K562 (cell line): ENCODE results near the gene SLC12A1. TPM values are rescaled to one million over a fixed set of nuclear protein-coding genes. Genes with fewer than 3 reads are reported as not detected.
A peak's percentile ranks its signal among the peaks of the same experiment; 100 is the strongest.

Experiments
- ATAC-seq: fragments of 200-7000 bp; cut with Tn5 transposase; 3 replicates; pipeline ENCODE4 v1.9.1; 2020; ENCODE audit warnings: moderate library complexity
- BruUV-seq: library from RNA; stranded (reverse); fragments of 400-500 nt; replicated peaks from 2 replicates; lab custom pipeline; 2021; lab: Mats Ljungman, UMichigan
- CTCF ChIA-PET: fragments of 300-600 bp; formaldehyde crosslinking; extraction: SDS; loops from one replicate; lab custom pipeline; 2021; ENCODE audit warnings: low intra/inter-chr PET ratio; lab: Yijun Ruan, JAX
- POLR2A ChIA-PET: fragments of 300-600, 350-650 bp; sonication (Branson Sonifier 250); formaldehyde crosslinking; extraction: SDS; loops from one replicate; lab custom pipeline; 2021; ENCODE audit warnings: antibody characterized with exemption, inconsistent platforms; lab: Yijun Ruan, JAX
- DNase-seq, 4 experiments: peaks; one replicate each; pipeline versions ENCODE4 v3.0.0 to v3.0.0-alpha.2; 2011 to 2018; ENCODE audit warnings: low spot score in 3 of 4, mixed read lengths in 3 of 4; ENCODE audit errors: extremely low read depth in 1 of 4
- FAIRE-seq: peaks from 2 replicates; lab custom pipeline; 2011; peaks lifted over from hg19 to GRCh38; lab: Jason Lieb, UNC
- H2AFZ ChIP-seq: 2 replicates; pipeline ENCODE4 v1.6.0; 2011; ENCODE audit warnings: low read depth, low read length, control low read depth, inconsistent platforms
- H3K27ac ChIP-seq: fragments of 200-600 bp; 3 replicates; pipeline ENCODE4 v1.8.0; 2011; ENCODE audit warnings: low read depth, mild to moderate bottlenecking, control low read depth, inconsistent platforms, low read length, moderate library complexity, mixed read lengths; ENCODE audit errors: extremely low read depth
- H3K27me3 ChIP-seq, 2 experiments: fragments of 300-600 bp in 1 of 2; 2 replicates in 1 of 2; 3 replicates in 1 of 2; pipeline versions ENCODE4 v1.6.0 to v1.8.0; 2011; ENCODE audit warnings: inconsistent platforms in 2 of 2, low read length in 2 of 2, mild to moderate bottlenecking in 1 of 2, mixed read lengths in 1 of 2, moderate library complexity in 1 of 2; ENCODE audit not compliant: control insufficient read depth in 2 of 2, insufficient read depth in 2 of 2
- H3K36me3 ChIP-seq: fragments of 300-600 bp; 3 replicates; pipeline ENCODE4 v1.8.0; 2011; ENCODE audit warnings: mild to moderate bottlenecking, low read length, inconsistent platforms; ENCODE audit not compliant: control insufficient read depth, insufficient read depth
- H3K4me1 ChIP-seq, 2 experiments: fragments of 200-600 bp in 1 of 2; replicated peaks in 1 of 2; 2 replicates in 1 of 2; 3 replicates in 1 of 2; pipeline versions ENCODE4 v1.5.1 to v1.8.0; 2011; ENCODE audit warnings: inconsistent platforms in 2 of 2, low read length in 2 of 2, mild to moderate bottlenecking in 1 of 2, mixed read lengths in 1 of 2, moderate library complexity in 1 of 2; ENCODE audit not compliant: control insufficient read depth in 2 of 2, insufficient read depth in 2 of 2
- H3K4me2 ChIP-seq: 2 replicates; pipeline ENCODE4 v1.6.1; 2011; ENCODE audit warnings: low read length, control low read depth, inconsistent platforms, mixed read lengths; ENCODE audit not compliant: insufficient read depth
- H3K4me3 ChIP-seq: fragments of 200-600 bp; sonication (generic), shearing (Covaris generic); 2 replicates; pipeline ENCODE4 v1.5.1; 2016; ENCODE audit warnings: control low read depth, inconsistent platforms
- H3K79me2 ChIP-seq: fragments of 200-600 bp; 3 replicates; pipeline ENCODE4 v1.8.0; 2011; ENCODE audit warnings: low read length, inconsistent platforms; ENCODE audit not compliant: control insufficient read depth, insufficient read depth
- H3K9ac ChIP-seq, 2 experiments: 2 replicates each; pipeline versions ENCODE4 v1.6.0 to v1.6.1; 2011; ENCODE audit warnings: low read depth in 2 of 2, low read length in 2 of 2, control low read depth in 1 of 2, inconsistent platforms in 1 of 2, mild to moderate bottlenecking in 1 of 2, mixed read lengths in 1 of 2; ENCODE audit not compliant: insufficient read depth in 1 of 2
- H3K9me1 ChIP-seq: one replicate; pipeline ENCODE4 v1.6.0; 2011; ENCODE audit warnings: inconsistent platforms, mild to moderate bottlenecking, low read length, moderate library complexity; ENCODE audit not compliant: control insufficient read depth, insufficient read depth
- H3K9me3 ChIP-seq: replicated peaks from 2 replicates; pipeline ENCODE4 v1.5.1; 2011; ENCODE audit warnings: low read depth, low read length, inconsistent platforms; ENCODE audit not compliant: control insufficient read depth, insufficient read depth
- H4K20me1 ChIP-seq: replicated peaks from 2 replicates; pipeline ENCODE4 v1.6.1; 2011; ENCODE audit warnings: low read length, inconsistent platforms, mixed read lengths; ENCODE audit not compliant: control insufficient read depth, insufficient read depth
- C11orf30 ChIP-seq: fragments of 450-650 bp; IDR thresholded peaks from 2 replicates; pipeline ENCODE4 v1.6.1; 2016; ENCODE audit warnings: low read depth, mild to moderate bottlenecking
- ELF1 ChIP-seq: fragments of 200-800 bp; sonication (Bioruptor generic); IDR thresholded peaks from 2 replicates; pipeline ENCODE4 v1.6.1; 2016; ENCODE audit warnings: missing genetic modification characterization, missing compliant biosample characterization
- HOXB6 ChIP-seq: fragments of 250-450 bp; sonication (Bioruptor Pico); IDR thresholded peaks from 2 replicates; pipeline ENCODE4 v1.5.1; 2022; ENCODE audit warnings: mild to moderate bottlenecking, borderline replicate concordance
- LARP7 ChIP-seq: fragments of 450-650 bp; IDR thresholded peaks from 2 replicates; pipeline ENCODE4 v1.6.1; 2016
- MNT ChIP-seq, 2 experiments: fragments of 450-650 bp; conservative IDR thresholded peaks; 2 replicates each; pipeline ENCODE4 v1.6.1; 2017; ENCODE audit warnings: mild to moderate bottlenecking in 2 of 2, moderate library complexity in 2 of 2
- SIN3A ChIP-seq, 2 experiments: fragments of 150-350 bp in 1 of 2; IDR thresholded peaks; 2 replicates each; pipeline ENCODE4 v1.6.1; 2011 to 2016; ENCODE audit warnings: borderline replicate concordance in 2 of 2, low read depth in 2 of 2, low read length in 2 of 2, mild to moderate bottlenecking in 2 of 2, moderate library complexity in 2 of 2; ENCODE audit not compliant: control insufficient read depth in 1 of 2
- SNRNP70 ChIP-seq: fragments of 200-400 bp; formaldehyde crosslinking; optimal IDR thresholded peaks from 2 replicates; pipeline ENCODE3; 2017; ENCODE audit warnings: low read depth, low read length
- SRSF9 ChIP-seq: fragments of 200-400 bp; formaldehyde crosslinking; IDR thresholded peaks from 2 replicates; pipeline ENCODE4 v1.6.1; 2017; ENCODE audit warnings: low read depth, low read length, borderline replicate concordance
- TCF15 ChIP-seq: fragments of 250-450 bp; sonication (Bioruptor Pico); IDR thresholded peaks from 2 replicates; pipeline ENCODE4 v1.8.0; 2022; ENCODE audit warnings: moderate library complexity, mild to moderate bottlenecking, inconsistent platforms
- ZNF584 ChIP-seq: fragments of 200-800 bp; sonication (Bioruptor generic); IDR thresholded peaks from 2 replicates; pipeline ENCODE4 v1.6.1; 2016; ENCODE audit warnings: low read depth, mild to moderate bottlenecking, missing genetic modification characterization, missing compliant biosample characterization
- ZNF668 ChIP-seq: fragments of 250-450 bp; sonication (Bioruptor Pico); IDR thresholded peaks from 2 replicates; pipeline ENCODE4 v1.8.0; 2022; ENCODE audit warnings: mild to moderate bottlenecking, inconsistent platforms
- ZNF695 ChIP-seq: fragments of 450-650 bp; formaldehyde crosslinking; IDR thresholded peaks from 2 replicates; pipeline ENCODE4 v1.4.0; 2020; ENCODE audit warnings: mild to moderate bottlenecking, moderate library complexity
- ZSCAN29 ChIP-seq: fragments of 450-650 bp; IDR thresholded peaks from 2 replicates; pipeline ENCODE4 v1.6.1; 2017
- WGBS: fragments of 100-300 bp; shearing (Covaris generic); methylation state at CpG from one replicate; pipeline ENCODE4 v1.1.6; 2016; ENCODE audit warnings: low coverage, mixed read lengths; ENCODE audit not compliant: insufficient coverage; ENCODE audit errors: missing lambda C conversion rate; 5-methylcytosine and 5-hydroxymethylcytosine counted together
- in situ Hi-C: fragments of 300-500 bp; cut with MboI; formaldehyde crosslinking; loops from 4 replicates; pipeline ENCODE4 v1.15.0; 2018; ENCODE audit warnings: inconsistent platforms, mixed read lengths
- intact Hi-C: fragments of 100-400 bp; cut with micrococcal nuclease; formaldehyde crosslinking; loops from 2 replicates; pipeline ENCODE4 v1.14.2; 2022
- polyA plus RNA-seq, 8 experiments: library from polyadenylated mRNA; depleted of rRNA in 4 of 8; stranded (reverse) in 5 of 8; unstranded in 3 of 8; fragments of >200 nt; fragmentation: Nextera tagmentation in 2 of 8; fragmentation: Illumina TruSeq in 1 of 8; extraction: Ambion mirVana in 2 of 8; extraction: Trizol in 1 of 8; gene quantifications; 2 replicates each; pipeline versions ENCODE4 v1.2.1 to v1.2.3, GENCODE V29; 2011 to 2014; ENCODE audit warnings: inconsistent platforms in 1 of 8, missing spikeins in 1 of 8
- total RNA-seq, 7 experiments: library from RNA; depleted of rRNA in 6 of 7; stranded (reverse); fragments of >200 nt in 6 of 7; fragmentation: Illumina TruSeq in 2 of 7; extraction: Trizol in 2 of 7; gene quantifications; 2 replicates each; pipeline versions ENCODE4 v1.2.1 to v1.2.3, GENCODE V29; 2011 to 2021; ENCODE audit warnings: low replicate concordance in 1 of 7
- TF ChIP-seq, protein P1 (sequence below): fragments of 250-450 bp; sonication (Bioruptor Pico); IDR thresholded peaks from 2 replicates; pipeline ENCODE4 v1.8.0; 2022; ENCODE audit warnings: moderate library complexity, mild to moderate bottlenecking, inconsistent platforms

Gene SLC12A1
- total and polyA plus RNA-seq, 9 of the 15 experiments (the other 6 are each of a cell fraction or from before 2014, with no cell fraction given) = not detected

DNA sequence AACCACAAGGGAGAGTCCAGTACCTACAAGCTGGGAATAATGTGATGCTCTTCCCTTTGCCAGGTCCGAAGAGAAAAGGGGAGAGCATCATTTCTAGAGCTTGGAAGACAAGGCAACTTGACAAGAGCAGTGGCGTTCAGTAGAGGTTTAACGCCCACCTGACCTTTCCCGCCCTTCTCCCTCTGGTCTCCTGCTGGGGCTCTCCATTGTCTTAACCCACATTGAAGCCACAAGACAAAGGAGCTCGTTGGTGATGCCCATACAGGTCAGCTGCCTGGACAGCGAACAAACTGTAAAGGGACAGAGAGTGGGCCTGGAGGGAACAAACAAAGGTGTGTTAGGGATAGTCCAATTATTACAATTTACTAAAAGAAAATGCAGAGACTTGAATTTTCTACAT lies 112.0 kb downstream of the SLC12A1 start:
- Histone ChIP-seq H3K36me3 (no peaks in the 10 kb centered on the region), H3K4me1 (no peaks in the 10 kb centered on the region), H3K4me2 (no peak overlapping the region), H3K4me3 (no peak overlapping the region), H3K9ac (no peak overlapping the region), H3K9me1 (no peaks in the 10 kb centered on the region), H4K20me1 (no peaks in the 10 kb centered on the region), H3K27ac (no peak overlapping the region), H3K27me3 (peaks cover 12 to 15% of the 10 kb centered on the region in 2 experiments; a peak in 4 of 5 replicates), H3K9me3 (no peaks in the 10 kb centered on the region), H2AFZ (no peak overlapping the region), H3K79me2 (no peaks in the 10 kb centered on the region)
- no peak for TF ChIP-seq ZSCAN29
- no peak for TF ChIP-seq SIN3A (IDR thresholded peaks at IDR 0.05; ENCODE audit: borderline replicate concordance in 2 of 2, control insufficient read depth in 1 of 2, low read depth in 2 of 2, low read length in 2 of 2)
- TF ChIP-seq LARP7 = no peak
- no peak for TF ChIP-seq SRSF9
- no peak for TF ChIP-seq ZNF668 (CRISPR knock-in tag)
- TF ChIP-seq HOXB6 = no peak
- ChIA-PET POLR2A (no interaction called here), CTCF (no interaction called here)
- DNase-seq (no peak), FAIRE-seq (no peak), ATAC-seq (no peak)
- 2% methylated on average over 6 of the region's 6 CpGs for WGBS
- no TSS peak for BruUV-seq
- intact Hi-C loops (no loop called here), in situ Hi-C loops (no loop called here)

DNA sequence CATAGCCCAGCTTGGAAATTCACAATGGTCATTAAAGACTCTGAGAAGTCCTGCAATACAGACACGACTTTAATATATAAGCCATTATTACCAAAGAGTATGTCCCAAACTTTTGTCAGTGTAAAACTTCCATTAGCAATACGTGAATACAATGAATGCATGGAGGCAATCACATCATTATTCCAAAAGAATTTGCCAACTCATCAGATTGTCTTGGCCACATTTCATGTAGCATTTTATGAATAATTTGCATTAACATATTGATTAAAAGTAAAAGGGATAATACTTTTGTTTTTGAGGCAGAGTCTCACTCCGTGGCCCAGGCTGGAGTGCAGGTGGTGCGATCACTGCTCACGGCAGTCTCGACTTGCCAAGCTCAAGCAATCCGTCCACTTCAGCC lies 117.2 kb downstream of the SLC12A1 start:
- Histone ChIP-seq H3K4me1 (no peaks in the 10 kb centered on the region), H3K79me2 (no peaks in the 10 kb centered on the region), H3K9ac (no peak overlapping the region), H3K27me3 (peaks cover 14 to 15% of the 10 kb centered on the region in 2 experiments), H2AFZ (no peak overlapping the region), H4K20me1 (no peaks in the 10 kb centered on the region), H3K9me3 (no peaks in the 10 kb centered on the region), H3K4me2 (no peak overlapping the region), H3K36me3 (no peaks in the 10 kb centered on the region), H3K27ac (no peak overlapping the region), H3K9me1 (no peaks in the 10 kb centered on the region), H3K4me3 (no peak overlapping the region)
- FAIRE-seq = no peak
- no peak for DNase-seq
- ATAC-seq = no peak
- CTCF ChIA-PET = no interaction called here
- in situ Hi-C loops (no loop called here), intact Hi-C loops (no loop called here)
- WGBS = 31% methylated on average over 7 of the region's 7 CpGs
- POLR2A ChIA-PET = no interaction called here
- no TSS peak for BruUV-seq
- TF ChIP-seq MNT (conservative IDR thresholded peaks at IDR 0.05) = no peak
- no peak for TF ChIP-seq ZNF584 (CRISPR knock-in tag)
- no peak for TF ChIP-seq TCF15 (CRISPR knock-in tag)
- TF ChIP-seq, protein P1, sequence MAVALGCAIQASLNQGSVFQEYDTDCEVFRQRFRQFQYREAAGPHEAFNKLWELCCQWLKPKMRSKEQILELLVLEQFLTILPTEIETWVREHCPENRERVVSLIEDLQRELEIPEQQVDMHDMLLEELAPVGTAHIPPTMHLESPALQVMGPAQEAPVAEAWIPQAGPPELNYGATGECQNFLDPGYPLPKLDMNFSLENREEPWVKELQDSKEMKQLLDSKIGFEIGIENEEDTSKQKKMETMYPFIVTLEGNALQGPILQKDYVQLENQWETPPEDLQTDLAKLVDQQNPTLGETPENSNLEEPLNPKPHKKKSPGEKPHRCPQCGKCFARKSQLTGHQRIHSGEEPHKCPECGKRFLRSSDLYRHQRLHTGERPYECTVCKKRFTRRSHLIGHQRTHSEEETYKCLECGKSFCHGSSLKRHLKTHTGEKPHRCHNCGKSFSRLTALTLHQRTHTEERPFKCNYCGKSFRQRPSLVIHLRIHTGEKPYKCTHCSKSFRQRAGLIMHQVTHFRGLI (CRISPR knock-in tag) = no peak
- peak; percentile 66 for TF ChIP-seq C11orf30
- TF ChIP-seq ZNF695 (CRISPR knock-in tag) = no peak
- no peak for TF ChIP-seq ELF1
- TF ChIP-seq SNRNP70 = no peak
